Left forelimb (tissue), 1 donor: ENCODE measurements around the gene AP2B1.
"Not testable (repeated sequence)": the region's sequence is repeated elsewhere in the genome, so short reads cannot be mapped to it uniquely, and the experiment has no call there.

ENCODE experiments used
- DNase-seq: peaks from one replicate; pipeline ENCODE4 v3.0.0-alpha.2; 2018; ENCODE audit warnings: low spot score

AP2B1 gene

GRCh38 chr17:35700150-35700549 is 113.0 kb downstream of the AP2B1 start:
- DNase-seq = no peak

DNA sequence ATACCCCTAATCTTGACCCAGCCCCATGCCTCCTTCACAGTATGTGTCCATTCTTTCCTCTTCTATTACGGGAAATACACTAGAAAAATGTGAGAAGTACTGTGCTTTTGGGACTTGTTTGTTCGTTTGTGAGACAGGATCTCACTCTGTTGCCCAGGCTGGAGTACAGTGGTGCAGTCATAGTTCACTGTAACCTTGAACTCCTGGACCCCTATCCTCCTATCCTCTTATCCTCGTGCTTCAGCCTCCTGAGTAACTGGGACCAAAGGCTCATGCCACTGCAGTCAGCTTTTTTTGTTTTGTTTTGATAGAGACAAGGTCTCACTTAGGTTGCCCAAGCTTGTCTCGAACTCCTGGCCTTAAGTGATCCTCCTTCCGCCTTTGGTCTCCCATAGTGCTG is 114.4 kb downstream of the AP2B1 start:
- no peak for DNase-seq

DNA sequence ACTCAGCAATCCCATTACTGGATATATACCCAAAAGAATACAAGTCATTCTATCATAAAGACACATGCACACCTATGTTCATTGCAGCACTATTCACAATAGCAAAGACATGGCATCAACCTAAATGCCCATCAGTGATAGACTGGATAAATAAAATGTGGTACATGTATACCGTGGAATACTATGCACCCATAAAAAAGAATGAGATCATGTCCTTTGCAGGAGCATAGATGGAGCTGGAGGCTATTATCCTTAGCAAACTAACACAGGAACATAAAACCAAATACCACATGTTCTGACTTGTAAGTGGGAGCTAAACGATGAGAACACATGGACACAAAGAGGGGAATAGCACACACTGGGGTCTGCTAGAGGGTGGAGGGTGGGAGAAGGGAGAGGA is 116.2 kb downstream of the AP2B1 start:
- DNase-seq = not testable (repeated sequence)

DNA sequence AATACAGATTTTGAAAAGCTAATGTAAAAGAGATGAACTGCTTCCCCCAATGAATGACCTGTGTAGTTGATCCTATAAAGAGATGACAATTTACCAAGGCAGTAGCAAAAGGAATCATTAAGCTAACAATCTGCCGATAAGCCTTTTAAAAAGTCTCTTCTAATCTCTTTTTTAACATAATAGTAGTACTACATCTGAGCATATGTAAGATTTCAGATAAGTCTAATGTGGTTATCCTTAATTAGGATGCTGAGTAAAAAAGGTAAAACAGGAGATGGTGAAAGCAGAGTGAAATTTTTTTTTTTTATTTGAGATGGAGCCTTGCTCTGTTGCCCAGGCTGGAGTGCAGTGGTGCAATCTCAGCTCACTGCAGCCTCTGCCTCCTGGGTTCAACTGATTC is 118.1 kb downstream of the AP2B1 start:
- no peak for DNase-seq

DNA sequence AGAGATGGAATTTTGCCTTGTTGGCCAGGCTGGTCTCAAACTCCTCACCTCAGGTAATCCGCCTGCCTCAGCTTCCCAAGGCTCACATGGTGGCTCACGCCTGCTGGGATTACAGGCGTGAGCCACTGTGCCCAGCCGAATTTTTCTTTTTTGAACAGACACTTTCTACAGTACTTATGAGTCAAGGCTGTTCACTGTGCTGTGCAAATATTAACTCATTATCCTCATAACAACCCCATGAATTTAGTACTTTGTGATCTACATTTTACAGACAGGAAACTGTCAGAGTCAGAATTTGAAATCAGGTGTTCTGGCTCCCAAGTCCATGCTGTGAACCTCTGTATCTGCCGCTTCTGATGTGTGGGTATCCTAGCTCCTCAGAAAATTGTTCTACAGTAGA is 118.6 kb downstream of the AP2B1 start:
- no peak for DNase-seq

DNA sequence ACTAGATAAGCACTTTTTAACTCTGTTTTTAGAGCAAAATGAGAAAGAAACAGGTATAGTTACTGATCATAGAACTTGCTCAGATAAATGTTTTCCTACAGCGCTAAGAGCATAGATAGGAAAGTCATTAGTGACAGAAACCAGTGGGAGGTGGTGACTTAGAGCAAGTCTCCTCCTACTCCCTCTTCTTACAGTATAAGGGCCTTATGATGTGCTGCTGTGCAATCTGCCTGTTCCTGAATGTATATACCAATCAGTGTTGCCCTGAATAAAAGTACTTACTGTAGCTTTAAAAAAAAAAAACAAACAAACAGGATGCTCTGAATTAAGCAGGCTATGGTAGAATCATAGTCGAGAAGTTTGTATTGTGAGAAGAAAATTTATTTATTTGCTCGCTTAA is 121.0 kb downstream of the AP2B1 start:
- DNase-seq = no peak

- DNase-seq = no peak
Measured at GRCh38 chr17:35708951-35709350, 121.8 kb downstream of the AP2B1 start.

GRCh38 chr17:35709874-35710273 is 122.8 kb downstream of the AP2B1 start:
- no peak for DNase-seq

- no peak for DNase-seq
Measured at GRCh38 chr17:35710950-35711349, 123.8 kb downstream of the AP2B1 start.

DNA sequence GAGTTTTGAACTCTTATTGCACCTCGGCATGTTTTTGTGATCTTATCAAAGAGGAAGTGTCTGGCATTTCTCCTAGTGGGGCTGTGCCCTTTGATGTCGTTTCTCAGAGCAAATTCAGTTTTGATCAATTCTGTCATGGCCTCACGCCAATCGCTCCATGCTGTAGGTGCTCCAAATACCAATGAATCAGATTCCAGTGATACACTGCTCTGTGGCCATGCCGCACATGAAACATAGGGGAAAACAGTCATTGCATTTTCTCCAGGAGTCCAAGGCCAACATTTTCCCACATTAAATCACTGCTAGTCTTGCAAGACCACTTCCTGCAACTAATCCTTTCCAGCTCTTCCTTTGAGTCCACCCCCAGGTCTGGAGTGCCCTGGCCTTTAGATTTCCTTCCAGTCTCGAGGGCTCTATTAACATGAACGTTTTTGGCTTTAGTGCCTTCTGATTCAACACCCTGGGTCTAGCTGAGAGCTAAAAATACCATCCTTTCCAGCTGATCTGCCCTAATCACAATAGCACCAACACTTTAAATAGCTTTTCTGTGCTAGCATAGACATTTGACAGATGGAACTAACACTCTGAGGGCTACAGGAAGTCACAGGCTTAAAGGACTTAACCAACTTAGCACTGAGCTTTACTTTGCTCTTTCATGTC is 126.1 kb downstream of the AP2B1 start:
- DNase-seq = no peak

DNA sequence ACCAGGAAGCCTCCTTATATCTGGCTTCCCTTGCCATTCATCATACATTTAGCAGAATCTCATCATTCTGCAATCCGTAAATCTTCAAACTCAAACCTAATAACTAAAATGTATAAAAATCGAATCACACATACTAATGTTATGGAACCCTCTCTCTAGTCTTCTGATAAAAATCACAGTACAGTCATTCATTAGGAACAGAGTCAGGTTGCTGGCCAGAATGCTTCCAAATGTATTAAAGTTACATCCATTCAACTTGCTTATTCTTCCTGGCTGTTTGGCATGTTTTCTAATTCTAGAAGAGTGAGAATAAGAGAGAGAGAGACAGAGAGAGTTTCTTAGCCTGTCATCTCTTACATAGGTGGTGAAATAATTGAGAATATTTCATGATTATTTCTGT is 127.9 kb downstream of the AP2B1 start:
- no peak for DNase-seq

GRCh38 chr17:35715416-35715815 is 128.3 kb downstream of the AP2B1 start:
- DNase-seq = no peak

DNA sequence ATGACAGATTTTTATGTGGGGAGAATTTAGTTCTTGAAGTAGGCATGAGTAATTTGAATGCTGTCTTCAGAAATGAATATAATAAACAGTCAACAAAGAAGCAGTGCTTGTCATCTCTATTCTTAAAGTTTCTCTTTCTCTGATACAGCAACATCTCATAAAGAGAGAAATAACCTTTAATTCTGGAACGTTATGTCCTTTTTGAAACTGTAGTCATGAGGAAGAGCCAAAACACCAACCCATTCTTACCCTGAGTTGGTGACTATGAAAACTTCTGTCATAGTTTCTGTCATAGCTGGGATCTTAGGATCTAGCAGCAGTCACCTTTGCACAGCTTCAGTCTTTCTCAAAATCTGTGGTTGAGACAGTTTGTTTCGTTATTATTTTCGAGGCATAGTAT is 129.1 kb downstream of the AP2B1 start:
- DNase-seq = no peak

DNA sequence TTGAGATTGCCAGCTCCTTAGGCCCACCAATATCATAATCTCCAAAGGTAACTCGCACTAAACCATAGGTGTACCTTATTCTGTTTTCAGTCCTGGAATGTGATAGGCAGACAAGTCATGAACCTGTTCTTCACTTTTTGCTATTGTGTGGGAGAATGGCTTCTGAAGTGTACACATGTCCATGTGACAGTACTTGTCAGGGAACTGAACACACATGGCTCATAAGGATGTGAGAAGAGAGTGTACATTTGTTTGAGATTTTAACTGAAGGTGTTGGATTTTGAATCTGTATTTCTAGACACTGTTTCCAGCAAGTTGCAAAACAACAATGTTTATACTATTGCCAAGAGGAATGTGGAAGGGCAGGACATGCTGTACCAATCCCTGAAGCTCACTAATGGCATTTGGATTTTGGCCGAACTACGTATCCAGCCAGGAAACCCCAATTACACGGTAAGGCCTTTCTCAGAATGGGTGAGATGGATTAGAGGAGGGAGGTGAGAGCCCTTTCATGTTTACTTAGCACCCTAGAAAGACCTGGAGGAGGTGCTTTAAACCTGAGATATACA is 129.9 kb downstream of the AP2B1 start:
- DNase-seq = no peak

DNA sequence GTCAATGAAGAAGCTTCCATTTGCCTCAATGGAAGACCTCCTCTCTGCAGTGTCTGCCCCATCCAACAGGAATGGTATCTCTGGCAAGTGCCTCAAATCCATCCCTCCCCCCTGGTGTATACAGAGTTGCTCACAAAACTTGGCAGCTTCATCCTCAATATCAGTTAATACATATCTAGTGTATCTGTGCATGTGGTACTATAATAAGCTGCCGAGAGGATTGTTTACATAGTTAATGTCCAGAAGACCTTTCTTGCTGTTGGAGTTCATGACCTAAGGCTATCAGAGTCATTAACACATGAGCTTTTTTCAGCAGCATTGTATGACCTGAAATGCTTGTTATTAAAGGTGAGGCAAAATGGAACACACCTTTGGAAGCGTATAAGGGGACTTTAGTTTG is 130.4 kb downstream of the AP2B1 start:
- DNase-seq = no peak

- no peak for DNase-seq
Measured at GRCh38 chr17:35723735-35724134, 136.6 kb downstream of the AP2B1 start.

GRCh38 chr17:35725058-35725457 is 137.9 kb downstream of the AP2B1 start:
- no peak for DNase-seq

DNA sequence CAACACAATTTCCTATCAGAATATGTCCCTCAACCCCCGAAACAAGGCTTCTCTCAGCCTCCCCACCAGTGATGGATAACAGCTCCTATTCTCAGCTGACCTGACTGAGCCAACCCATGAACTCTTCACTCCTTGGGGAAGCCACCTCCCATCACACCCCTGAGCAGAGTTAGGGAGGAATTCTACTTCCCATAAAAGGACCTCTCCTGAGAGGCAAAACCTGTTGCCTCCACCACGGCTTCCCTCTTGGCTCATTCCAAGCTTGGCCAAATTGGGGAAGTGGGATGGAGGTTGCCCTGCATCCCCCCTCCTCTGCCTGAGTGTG is 138.6 kb downstream of the AP2B1 start:
- no peak for DNase-seq

DNA sequence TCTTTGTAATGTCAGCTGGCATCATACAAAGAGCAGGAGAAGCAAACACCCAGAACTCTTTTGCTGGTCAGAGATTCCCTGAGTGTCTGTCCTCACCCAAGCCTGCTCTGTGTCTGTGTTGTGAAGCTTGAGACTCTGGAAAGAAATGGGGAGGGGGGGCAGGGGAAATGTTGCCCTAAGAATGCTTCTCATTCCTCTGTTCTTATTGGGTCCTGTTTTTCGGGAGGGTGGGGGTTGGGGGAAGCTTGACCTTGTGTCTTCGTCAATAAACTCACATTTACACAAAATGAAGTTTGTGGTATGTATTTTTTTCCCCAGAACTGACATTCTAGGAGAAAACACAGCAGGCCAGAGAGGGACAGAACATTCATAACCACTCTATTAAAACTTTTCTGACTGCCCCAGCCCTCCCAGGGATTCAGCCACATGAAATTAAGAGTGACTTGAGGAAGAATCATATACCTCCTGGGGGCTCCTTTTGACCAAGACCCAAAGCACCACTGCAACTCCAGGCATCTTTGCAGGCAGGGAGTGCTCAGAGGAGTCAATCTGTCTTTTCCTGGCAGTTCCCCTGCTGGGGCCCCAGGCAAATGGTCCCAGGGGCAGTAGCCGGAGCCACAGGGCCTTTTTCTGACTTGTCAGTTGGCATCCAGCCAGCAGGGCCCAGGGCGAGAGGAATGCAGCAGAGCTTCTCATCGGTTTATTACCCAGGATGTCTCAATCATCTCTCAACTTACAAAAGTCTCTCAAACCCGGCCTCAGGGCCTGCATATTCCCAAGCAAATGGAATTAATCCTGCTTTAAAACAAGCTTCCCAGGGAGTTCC is 139.2 kb downstream of the AP2B1 start:
- DNase-seq = no peak

GRCh38 chr17:35726953-35727460 is 139.9 kb downstream of the AP2B1 start:
- DNase-seq = no peak

- no peak for DNase-seq
Measured at GRCh38 chr17:35727635-35728034, 140.5 kb downstream of the AP2B1 start.

GRCh38 chr17:35728551-35728950 is 141.4 kb downstream of the AP2B1 start:
- no peak for DNase-seq

DNA sequence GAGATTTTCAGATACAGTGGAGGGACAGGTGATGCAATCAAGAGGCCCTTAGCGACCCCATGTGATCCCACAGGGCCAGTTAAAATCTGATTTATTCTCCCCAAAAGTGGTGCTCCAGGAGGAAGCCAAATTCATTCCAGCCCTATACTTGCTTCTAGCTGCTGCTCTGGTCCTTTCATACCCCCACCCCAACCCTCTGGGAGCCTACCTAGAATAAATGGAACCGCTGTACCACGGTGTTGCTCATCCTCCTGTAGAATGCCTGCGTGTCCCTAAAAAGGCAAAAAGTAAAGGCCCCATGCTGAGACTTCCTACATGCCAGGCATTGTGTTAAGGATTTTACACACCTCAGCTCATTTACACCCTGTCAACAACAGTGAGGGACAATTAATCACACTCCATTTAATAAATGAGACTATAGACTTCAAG is 142.3 kb downstream of the AP2B1 start:
- no peak for DNase-seq
